Stomach smooth muscle (tissue), 2 donors: Measurements from ENCODE around the gene ING4.

ENCODE experiments used
- H3K27ac ChIP-seq: one replicate; pipeline ENCODE4 v1.7.0; 2013; ENCODE audit warnings: mild to moderate bottlenecking, low read length, inconsistent platforms
- H3K27me3 ChIP-seq, 2 donors: one replicate each; pipeline ENCODE4 v1.7.0; 2013; ENCODE audit warnings: low read length in 2 of 2; ENCODE audit not compliant: insufficient read depth in 2 of 2, control insufficient read depth in 1 of 2
- H3K36me3 ChIP-seq, 2 donors: one replicate each; pipeline ENCODE4 v1.7.0; 2013; ENCODE audit warnings: low read length in 2 of 2; ENCODE audit not compliant: control insufficient read depth in 2 of 2, insufficient read depth in 2 of 2
- H3K4me1 ChIP-seq: one replicate; pipeline ENCODE4 v1.7.0; 2013; ENCODE audit warnings: low read length; ENCODE audit not compliant: control insufficient read depth, insufficient read depth
- H3K4me3 ChIP-seq, 2 donors: one replicate each; pipeline ENCODE4 v1.7.0; 2013; ENCODE audit warnings: low read length in 2 of 2
- H3K9ac ChIP-seq, 2 donors: one replicate each; pipeline ENCODE4 v1.7.0; 2013; ENCODE audit warnings: low read length in 2 of 2, mild to moderate bottlenecking in 1 of 2
- H3K9me3 ChIP-seq, 2 donors: one replicate each; pipeline ENCODE4 v1.7.0; 2013; ENCODE audit warnings: low read length in 2 of 2; ENCODE audit not compliant: control insufficient read depth in 2 of 2
- donor health status: healthy.
- donor health status: Pancreatic carcinoma.

The ING4 gene

DNA sequence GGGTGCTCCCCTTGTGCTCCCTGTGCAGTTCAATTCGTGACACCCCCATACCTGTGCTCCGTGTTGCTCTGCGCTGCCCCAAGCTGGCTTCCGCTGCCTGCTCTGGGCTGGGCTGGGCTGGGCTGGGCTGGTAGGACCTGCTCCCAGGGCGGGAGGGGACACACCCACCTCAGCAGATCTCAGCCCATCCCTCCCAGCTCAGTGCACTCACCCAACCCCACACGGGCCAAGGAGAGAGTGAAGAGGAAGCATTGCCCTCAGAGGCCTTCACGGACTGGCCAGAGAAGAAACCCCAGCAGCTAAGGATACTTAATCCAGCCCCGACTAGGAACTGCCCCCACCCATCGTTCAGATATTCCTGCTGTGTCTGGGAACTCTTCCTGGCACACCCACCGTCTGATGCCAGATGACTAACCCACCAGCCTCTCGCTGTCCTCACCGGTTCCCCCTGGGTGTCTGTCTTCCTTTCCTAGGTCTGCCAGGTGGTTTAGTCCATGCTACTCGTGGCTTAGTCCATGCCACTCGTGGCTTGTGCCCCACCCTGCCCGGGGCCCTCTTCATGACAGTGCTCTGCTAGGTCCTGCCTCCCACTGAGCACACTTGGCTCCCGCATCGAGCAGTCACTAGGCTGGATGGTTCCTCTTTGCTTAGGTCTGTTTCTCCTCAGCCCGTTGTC lies 26.9 kb downstream of the ING4 start, which contains the start of gene LPAR5:
Gene LPAR5 (minus strand): TSS at position 104 of the 676 bp plus-strand sequence. CDS start 14,711 bp downstream, outside the sequence.
- no peak within 1 kb of the TSS for H3K4me3 ChIP-seq
- peaks cover 6% of the 10 kb centered on the region for H3K4me1 ChIP-seq
- H3K27ac ChIP-seq: no peak within 1 kb of the TSS
- H3K9ac ChIP-seq: peak within 1 kb of the TSS in 1 of 2 donors; percentile 21
- H3K9me3 ChIP-seq: no peaks in the 10 kb centered on the region
- H3K27me3 ChIP-seq: peaks cover 0 to 4% of the 10 kb centered on the region in 2 donors
- H3K36me3 ChIP-seq: no peaks in the 10 kb centered on the region

DNA sequence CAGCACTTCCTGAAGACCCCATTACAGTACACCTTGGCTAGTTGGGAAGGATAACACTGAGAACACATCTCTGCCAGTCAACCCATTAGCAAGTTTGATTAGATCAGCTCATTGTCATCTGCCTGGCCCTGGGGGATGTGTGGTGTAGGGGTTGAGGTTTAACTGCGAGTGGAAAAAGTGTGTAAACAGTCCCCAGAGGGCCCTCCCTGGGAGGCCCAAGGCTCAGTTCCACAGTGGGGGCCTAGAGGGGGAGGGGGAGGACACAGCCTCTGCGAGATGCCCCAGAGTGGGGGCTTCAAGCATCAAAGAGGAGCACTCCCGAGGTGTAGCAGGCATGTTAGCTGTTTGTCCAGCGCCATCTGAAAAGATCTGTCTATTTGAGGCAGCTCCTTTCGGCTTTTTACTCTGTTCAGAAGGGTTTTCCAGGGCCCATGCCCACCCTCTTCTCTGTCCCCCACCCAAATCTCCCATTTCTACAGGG lies 27.5 kb downstream of the ING4 start:
- H3K36me3 ChIP-seq: no peaks in the 10 kb centered on the region
- H3K27ac ChIP-seq: no peak overlapping the region
- no peak overlapping the region for H3K4me3 ChIP-seq
- H3K9me3 ChIP-seq: no peaks in the 10 kb centered on the region
- peaks cover 0 to 6% of the 10 kb centered on the region in 2 donors for H3K27me3 ChIP-seq
- peaks cover 6% of the 10 kb centered on the region for H3K4me1 ChIP-seq
- peak overlapping the region in 1 of 2 donors; percentile 21 for H3K9ac ChIP-seq

DNA sequence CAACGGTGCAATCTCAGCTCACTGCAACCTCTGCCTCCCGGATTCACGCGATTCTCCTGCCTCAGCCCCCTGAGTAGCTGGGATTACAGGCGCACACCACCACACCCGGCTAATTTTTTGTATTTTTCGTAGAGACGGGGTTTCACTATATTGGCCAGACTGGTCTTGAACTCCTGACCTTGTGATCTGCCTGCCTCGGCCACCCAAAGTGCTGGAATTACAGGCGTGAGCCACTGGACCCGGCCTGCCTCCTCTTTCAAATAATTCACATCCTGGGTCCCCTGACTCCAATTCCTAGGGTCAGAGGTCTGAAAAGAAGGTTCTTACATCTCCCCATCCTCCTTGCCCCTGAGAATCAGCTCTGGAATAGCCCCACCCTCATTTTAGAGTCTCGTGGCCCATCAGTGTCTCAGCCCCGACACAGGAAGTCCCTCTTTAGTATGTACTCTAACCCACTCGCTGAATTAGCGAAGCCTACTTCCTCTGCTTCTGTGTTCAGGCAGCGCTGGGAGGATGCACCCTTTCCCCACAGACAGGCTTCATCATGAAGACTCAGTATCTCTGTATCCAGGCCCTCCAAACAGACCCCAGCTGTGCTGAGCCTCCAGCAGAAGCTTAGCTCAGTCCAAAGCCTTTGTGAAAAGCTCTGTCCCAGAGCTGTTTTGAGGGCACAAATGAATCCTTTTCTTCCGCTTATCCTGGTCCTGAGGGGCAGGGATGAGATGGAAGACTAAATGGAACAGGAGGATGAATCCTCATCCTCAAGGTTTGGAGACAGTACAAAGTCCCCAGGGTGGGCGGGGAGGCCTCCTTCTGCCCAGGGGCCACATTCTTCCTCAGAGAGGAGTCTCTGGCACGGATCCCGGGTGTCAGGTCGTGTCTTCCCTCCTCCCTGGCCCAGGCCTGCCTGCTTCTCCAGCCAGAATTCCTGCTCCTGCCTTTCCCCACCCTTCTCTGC lies 30.6 kb downstream of the ING4 start:
- Histone ChIP-seq H3K27ac (no peak overlapping the region), H3K27me3 (peaks cover 0 to 6% of the 10 kb centered on the region in 2 donors), H3K36me3 (no peaks in the 10 kb centered on the region), H3K4me1 (peaks cover 6% of the 10 kb centered on the region), H3K4me3 (no peak overlapping the region), H3K9me3 (no peaks in the 10 kb centered on the region), H3K9ac (peak overlapping the region in 1 of 2 donors; percentile 27)

DNA sequence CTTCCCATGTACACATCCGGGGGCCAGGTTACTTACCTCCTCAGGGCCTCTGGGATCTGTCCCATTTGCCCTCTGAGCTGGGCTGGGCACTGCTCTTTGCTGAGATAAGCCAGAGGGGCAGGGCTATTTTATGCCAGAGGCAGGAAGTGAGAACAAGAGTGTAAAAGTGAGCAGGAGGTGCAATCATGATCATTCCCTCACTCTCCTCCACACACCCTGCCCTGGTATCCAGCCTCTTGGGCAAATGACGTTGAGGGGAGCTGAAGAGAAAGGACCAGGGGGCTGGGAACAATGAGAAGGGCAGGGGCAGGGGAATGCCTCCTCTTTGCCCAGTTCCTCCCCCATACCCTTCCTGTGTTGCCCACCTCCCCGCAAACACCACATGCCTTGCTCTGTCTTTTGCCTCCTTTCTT lies 31.4 kb downstream of the ING4 start:
- no peak overlapping the region for H3K9ac ChIP-seq
- H3K36me3 ChIP-seq: no peaks in the 10 kb centered on the region
- H3K4me3 ChIP-seq: no peak overlapping the region
- peaks cover 6% of the 10 kb centered on the region for H3K4me1 ChIP-seq
- H3K27ac ChIP-seq: no peak overlapping the region
- peaks cover 0 to 6% of the 10 kb centered on the region in 2 donors for H3K27me3 ChIP-seq
- H3K9me3 ChIP-seq: no peaks in the 10 kb centered on the region

GRCh38 chr12:6630736-6631135 lies 32.2 kb downstream of the ING4 start:
- peaks cover 0 to 6% of the 10 kb centered on the region in 2 donors for H3K27me3 ChIP-seq
- no peak overlapping the region for H3K9ac ChIP-seq
- no peak overlapping the region for H3K27ac ChIP-seq

GRCh38 chr12:6627616-6628015 lies 35.3 kb downstream of the ING4 start:
- Histone ChIP-seq H3K36me3 (no peaks in the 10 kb centered on the region), H3K9me3 (no peaks in the 10 kb centered on the region), H3K4me3 (no peak overlapping the region), H3K9ac (no peak overlapping the region), H3K4me1 (peaks cover 1% of the 10 kb centered on the region), H3K27ac (no peak overlapping the region), H3K27me3 (peaks cover 0 to 6% of the 10 kb centered on the region in 2 donors)

More at GRCh38 chr12:6630736-6631135, 32.2 kb downstream of the ING4 start:
- H3K4me3 ChIP-seq: no peak overlapping the region
- H3K9me3 ChIP-seq: no peaks in the 10 kb centered on the region
- no peaks in the 10 kb centered on the region for H3K36me3 ChIP-seq
- H3K4me1 ChIP-seq: peaks cover 6% of the 10 kb centered on the region

- H3K27ac ChIP-seq: no peak overlapping the region
- no peak overlapping the region for H3K4me3 ChIP-seq
- H3K4me1 ChIP-seq: no peaks in the 10 kb centered on the region
- H3K9ac ChIP-seq: no peak overlapping the region
- H3K27me3 ChIP-seq: peaks cover 0 to 6% of the 10 kb centered on the region in 2 donors
- no peaks in the 10 kb centered on the region for H3K9me3 ChIP-seq
- no peaks in the 10 kb centered on the region for H3K36me3 ChIP-seq
These were observed 36.1 kb downstream of the ING4 start for GRCh38 chr12:6626654-6627283.

DNA sequence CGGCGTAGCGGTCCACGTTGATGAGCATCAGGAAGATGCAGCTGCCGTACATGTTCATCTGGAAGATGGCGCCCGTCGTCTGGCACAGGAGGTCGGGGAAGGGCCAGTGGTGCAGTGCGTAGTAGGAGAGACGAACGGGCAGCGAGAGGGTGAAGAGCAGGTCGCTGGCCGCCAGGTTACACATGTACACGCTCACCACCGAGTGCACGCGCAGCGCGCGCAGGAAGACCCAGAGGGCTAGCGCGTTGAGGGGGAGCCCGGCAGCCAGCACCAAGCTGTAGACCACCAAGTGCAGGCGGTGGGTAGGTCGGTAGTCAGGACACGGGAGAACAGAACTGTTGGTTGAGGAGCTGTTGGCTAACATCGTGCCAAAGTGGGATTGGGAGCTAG lies 42.0 kb downstream of the ING4 start:
- Histone ChIP-seq H3K9ac (no peak overlapping the region), H3K4me1 (peaks cover 9% of the 10 kb centered on the region), H3K4me3 (peak overlapping the region in 1 of 2 donors; percentile 40), H3K36me3 (no peaks in the 10 kb centered on the region), H3K27ac (no peak overlapping the region), H3K9me3 (no peaks in the 10 kb centered on the region), H3K27me3 (peaks cover 17 to 18% of the 10 kb centered on the region in 2 donors)

DNA sequence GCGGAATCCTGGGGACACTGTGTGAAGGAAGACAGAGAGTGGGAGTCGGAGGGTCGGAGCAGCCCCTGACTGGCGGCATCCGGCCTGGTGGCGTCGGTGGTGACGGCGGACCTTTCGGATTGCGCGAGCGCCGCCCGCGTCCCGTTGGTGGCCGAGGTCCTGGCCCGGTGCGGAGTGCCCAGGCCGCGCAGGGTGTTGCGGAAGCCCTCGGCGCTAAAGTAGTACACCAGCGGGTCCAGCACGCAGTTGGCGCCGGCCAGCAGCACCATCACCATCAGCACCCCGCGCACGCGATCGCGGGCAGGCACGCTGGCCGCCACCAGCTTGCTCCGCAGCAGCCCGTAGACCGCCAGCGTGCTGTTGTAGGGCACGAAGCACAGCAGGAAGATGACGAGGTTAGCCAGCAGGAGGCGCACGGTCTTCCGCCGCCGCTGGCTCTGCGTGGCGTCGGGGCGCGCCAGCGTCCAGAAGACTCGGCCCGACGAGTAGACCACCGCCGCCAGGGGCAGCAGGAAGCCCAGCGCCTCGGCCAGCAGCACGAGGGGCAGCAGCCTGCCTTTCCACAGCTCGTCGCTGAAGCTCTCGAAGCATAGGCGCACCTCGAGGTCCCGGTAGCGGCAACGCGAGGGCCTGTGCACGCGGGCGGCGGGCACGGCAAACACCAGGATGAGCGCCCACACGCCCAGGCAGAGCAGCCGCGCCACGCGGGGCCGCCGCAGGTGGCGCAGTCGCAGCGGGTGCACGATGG lies 42.6 kb downstream of the ING4 start:
- H3K9ac ChIP-seq: no peak overlapping the region
- no peaks in the 10 kb centered on the region for H3K36me3 ChIP-seq

More for the DNA sequence above, 42.6 kb downstream of the ING4 start:
- Histone ChIP-seq H3K4me1 (peaks cover 9% of the 10 kb centered on the region), H3K27ac (no peak overlapping the region), H3K9me3 (no peaks in the 10 kb centered on the region), H3K4me3 (peak overlapping the region in 1 of 2 donors; percentile 40), H3K27me3 (peaks cover 17 to 18% of the 10 kb centered on the region in 2 donors)
